Measurements from ENCODE around the gene SLC24A3. TPM values are rescaled to one million over a fixed set of nuclear protein-coding genes. Genes with fewer than 3 reads are reported as not detected.

Gene SLC24A3
- total RNA-seq, 3 donors from 2014 or later: 4.3 to 34.9 (median 5.7) TPM

DNA sequence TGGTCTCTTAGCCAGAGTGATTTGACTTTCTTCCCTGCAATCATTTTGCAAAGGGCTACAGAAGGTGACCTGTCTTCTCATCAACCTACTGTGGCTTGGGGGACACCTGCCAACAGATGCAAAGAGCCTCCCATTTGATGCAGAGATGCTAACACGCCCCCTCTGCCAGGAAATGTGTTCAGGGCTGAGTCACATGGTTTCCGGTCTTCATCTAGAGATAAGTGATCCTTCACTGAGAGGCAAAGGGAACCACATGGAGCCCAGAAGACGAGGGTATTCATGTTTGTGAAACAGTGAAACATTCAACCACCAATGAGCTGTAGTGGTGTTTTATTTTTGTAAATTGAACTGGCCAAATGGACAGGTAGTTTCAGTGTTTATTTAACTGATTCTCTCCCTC, 436.6 kb downstream of the SLC24A3 start:
- ATAC-seq: no peak
- Histone ChIP-seq H3K36me3 (ENCODE audit: low read depth) (no peaks in the 10 kb centered on the region), H3K4me3 (no peak overlapping the region), H3K4me1 (ENCODE audit: low read depth) (no peaks in the 10 kb centered on the region), H3K9me3 (no peaks in the 10 kb centered on the region)
- TF ChIP-seq, protein P1, sequence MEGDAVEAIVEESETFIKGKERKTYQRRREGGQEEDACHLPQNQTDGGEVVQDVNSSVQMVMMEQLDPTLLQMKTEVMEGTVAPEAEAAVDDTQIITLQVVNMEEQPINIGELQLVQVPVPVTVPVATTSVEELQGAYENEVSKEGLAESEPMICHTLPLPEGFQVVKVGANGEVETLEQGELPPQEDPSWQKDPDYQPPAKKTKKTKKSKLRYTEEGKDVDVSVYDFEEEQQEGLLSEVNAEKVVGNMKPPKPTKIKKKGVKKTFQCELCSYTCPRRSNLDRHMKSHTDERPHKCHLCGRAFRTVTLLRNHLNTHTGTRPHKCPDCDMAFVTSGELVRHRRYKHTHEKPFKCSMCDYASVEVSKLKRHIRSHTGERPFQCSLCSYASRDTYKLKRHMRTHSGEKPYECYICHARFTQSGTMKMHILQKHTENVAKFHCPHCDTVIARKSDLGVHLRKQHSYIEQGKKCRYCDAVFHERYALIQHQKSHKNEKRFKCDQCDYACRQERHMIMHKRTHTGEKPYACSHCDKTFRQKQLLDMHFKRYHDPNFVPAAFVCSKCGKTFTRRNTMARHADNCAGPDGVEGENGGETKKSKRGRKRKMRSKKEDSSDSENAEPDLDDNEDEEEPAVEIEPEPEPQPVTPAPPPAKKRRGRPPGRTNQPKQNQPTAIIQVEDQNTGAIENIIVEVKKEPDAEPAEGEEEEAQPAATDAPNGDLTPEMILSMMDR (IDR thresholded peaks at IDR 0.05): no peak
- no peak for DNase-seq
- intact Hi-C loops (cut with DNase I, micrococcal nuclease): no loop called here

DNA sequence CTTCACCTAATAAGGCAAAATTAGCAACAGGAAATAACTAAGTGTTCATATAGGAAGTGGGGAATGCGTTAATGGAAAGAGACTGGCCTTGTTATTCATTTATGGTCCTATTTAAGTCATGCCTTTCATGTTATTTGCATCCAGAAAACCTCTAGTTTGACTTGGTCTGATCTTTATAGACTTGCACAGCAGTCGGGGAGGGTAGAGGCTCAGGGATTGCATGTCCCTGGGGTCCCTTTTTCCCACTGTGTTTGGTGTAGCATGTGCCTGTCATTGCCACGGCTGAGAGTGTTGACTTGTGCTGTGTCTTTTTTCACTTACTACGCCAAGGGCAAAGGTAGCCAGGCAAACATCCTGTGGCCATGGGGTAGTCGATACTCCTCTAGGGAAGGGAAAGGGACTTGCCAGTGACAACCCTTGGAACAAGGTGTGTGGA, 440.2 kb downstream of the SLC24A3 start:
- Histone ChIP-seq H3K36me3 (ENCODE audit: low read depth) (no peaks in the 10 kb centered on the region), H3K9me3 (no peaks in the 10 kb centered on the region), H3K4me1 (ENCODE audit: low read depth) (no peaks in the 10 kb centered on the region), H3K4me3 (no peak overlapping the region)
- TF ChIP-seq, protein P1 (IDR thresholded peaks at IDR 0.05): no peak
- intact Hi-C loops (cut with DNase I, micrococcal nuclease): no loop called here
- no peak for ATAC-seq
- no peak for DNase-seq

DNA sequence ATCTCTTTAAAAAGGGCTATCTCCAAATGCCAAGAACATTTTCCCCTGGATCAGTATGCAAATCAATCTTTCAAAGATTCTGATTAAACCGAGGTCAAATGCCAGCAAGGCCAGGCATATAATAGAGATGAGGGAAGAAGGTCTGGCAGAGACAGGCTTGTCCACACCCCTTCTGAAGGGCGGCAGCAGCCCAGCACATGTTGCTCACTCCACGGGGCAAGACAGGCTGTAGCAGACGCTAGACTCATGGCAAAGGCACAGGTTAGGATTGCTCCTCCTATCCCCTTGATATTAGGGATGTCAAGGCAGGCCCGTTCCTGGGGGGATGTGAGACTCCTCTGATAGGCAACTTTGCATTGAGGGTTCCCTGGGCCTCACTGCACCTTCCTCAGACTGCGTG, 440.9 kb downstream of the SLC24A3 start:
- ATAC-seq (no peak), DNase-seq (no peak)
- intact Hi-C loops (cut with DNase I, micrococcal nuclease): no loop called here
- no peak overlapping the region for H3K4me3 ChIP-seq
- no peaks in the 10 kb centered on the region for H3K9me3 ChIP-seq
- H3K36me3 ChIP-seq (ENCODE audit: low read depth): no peaks in the 10 kb centered on the region
- TF ChIP-seq, protein P1 (IDR thresholded peaks at IDR 0.05): no peak
- H3K4me1 ChIP-seq (ENCODE audit: low read depth): no peaks in the 10 kb centered on the region

DNA sequence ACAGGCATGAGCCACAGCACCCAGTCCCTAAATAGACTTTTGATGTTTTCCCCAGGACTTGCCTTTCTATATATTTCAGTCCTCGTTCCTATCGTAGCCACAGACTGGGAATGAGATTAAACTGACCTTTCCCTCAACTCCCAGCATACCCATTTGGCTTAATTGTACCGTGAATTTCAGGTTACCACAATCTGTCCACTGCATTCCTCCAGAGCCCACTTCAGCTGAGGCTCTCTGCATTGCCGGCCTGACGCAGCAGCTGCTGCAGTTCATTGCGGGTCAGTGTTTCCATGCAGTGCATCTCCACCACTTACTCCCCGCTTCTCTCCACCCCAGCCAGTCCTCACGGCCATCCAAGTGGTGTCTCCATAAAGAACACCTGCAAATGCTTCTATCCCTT, 442.5 kb downstream of the SLC24A3 start:
- Histone ChIP-seq H3K4me1 (ENCODE audit: low read depth) (no peaks in the 10 kb centered on the region), H3K4me3 (no peak overlapping the region), H3K36me3 (ENCODE audit: low read depth) (no peaks in the 10 kb centered on the region), H3K9me3 (no peaks in the 10 kb centered on the region)
- TF ChIP-seq, protein P1 (IDR thresholded peaks at IDR 0.05): no peak
- no peak for ATAC-seq
- intact Hi-C loops (cut with DNase I, micrococcal nuclease): no loop called here
- no peak for DNase-seq

DNA sequence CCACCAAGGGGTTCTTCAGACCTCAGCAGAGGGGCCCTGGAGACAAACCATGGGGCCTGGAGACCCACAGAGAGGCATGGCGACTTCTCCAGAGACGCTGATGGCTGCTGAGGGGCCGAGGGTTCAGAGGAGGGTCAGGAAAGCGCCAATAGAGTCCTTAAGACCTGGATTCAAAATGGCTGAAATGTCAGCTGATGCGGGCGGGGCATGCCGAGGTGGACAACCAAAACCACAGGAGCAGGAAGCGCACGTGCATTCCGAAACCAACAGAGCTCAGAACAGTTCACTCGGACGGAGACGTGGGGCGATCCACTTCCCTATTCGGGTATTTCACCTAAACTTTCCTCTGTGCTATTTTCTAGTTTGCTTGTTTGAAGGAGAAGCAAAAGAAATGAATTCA, 445.7 kb downstream of the SLC24A3 start:
- Histone ChIP-seq H3K4me3 (no peak overlapping the region), H3K36me3 (ENCODE audit: low read depth) (no peaks in the 10 kb centered on the region), H3K4me1 (ENCODE audit: low read depth) (no peaks in the 10 kb centered on the region), H3K9me3 (no peaks in the 10 kb centered on the region)
- intact Hi-C loops (cut with DNase I, micrococcal nuclease): no loop called here
- ATAC-seq (peak; percentile 55), DNase-seq (peak; percentile 31 to 56 (median 36))
- TF ChIP-seq, protein P1 (IDR thresholded peaks at IDR 0.05): no peak

DNA sequence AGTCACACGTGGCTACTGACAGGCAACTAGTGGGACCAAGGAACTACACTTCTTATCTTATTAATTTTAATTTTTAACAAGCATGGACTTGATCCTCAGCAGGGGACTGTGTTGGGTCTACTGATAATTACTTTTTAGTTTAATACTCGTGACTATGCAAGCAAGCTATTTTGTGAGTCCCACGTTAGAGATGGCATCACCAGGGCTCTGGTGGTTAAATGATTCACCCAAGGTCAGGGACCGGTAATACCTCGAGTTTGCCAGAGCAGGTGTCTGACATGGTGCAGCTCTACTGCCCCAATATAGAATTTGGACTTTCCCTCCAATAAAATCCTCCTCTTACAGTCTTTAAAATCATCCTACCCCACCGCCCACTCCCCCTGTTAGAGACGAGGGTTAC, 447.0 kb downstream of the SLC24A3 start:
- ATAC-seq (no peak), DNase-seq (no peak)
- no peaks in the 10 kb centered on the region for H3K4me1 ChIP-seq (ENCODE audit: low read depth)
- intact Hi-C loops (cut with DNase I, micrococcal nuclease): no loop called here
- no peaks in the 10 kb centered on the region for H3K9me3 ChIP-seq
- no peaks in the 10 kb centered on the region for H3K36me3 ChIP-seq (ENCODE audit: low read depth)
- H3K4me3 ChIP-seq: no peak overlapping the region
- TF ChIP-seq, protein P1 (IDR thresholded peaks at IDR 0.05): no peak
